Tibial nerve (tissue), 4 donors: ENCODE data around the gene SCN9A.

Source experiments
- EP300 ChIP-seq, 2 donors: sonication (generic); formaldehyde crosslinking; IDR thresholded peaks; one replicate each; pipeline ENCODE4 v1.6.1; 2017; ENCODE audit warnings: antibody characterized with exemption in 2 of 2, mild to moderate bottlenecking in 1 of 2
- POLR2A ChIP-seq, 2 donors: fragments of 450-650 bp; IDR thresholded peaks; one replicate each; pipeline ENCODE4 v1.6.1; 2017; ENCODE audit warnings: antibody characterized with exemption in 2 of 2, mild to moderate bottlenecking in 2 of 2, moderate library complexity in 2 of 2
- TF ChIP-seq, protein P1 (sequence below), 5 experiments: fragments of 200-600 bp in 3 of 5; fragments of 450-650 bp in 2 of 5; sonication (generic) in 3 of 5; IDR thresholded peaks; one replicate each; pipeline ENCODE4 v1.5.1; 2016 to 2019; ENCODE audit warnings: antibody characterized with exemption in 5 of 5, mild to moderate bottlenecking in 3 of 5, moderate library complexity in 2 of 5

DNA sequence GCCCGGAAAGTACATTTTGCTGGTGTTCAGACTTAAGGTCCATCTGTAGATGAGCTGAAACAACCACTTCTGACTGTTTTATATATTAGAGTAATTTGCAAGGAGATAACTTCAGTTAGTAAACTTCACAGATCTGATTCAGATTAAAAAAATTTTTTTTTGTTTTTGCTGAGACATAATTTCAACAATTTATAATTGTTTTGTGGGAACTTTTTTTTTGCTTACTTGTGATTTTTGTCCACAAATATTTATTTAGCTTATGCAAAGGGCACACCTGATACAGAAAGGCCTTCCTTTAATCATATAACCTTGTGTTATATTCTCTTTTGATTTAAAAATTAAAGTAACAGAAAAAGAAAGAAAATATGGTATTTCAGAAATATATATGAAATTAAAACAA is 9.6 kb upstream of the SCN9A start:
- TF ChIP-seq EP300 (IDR thresholded peaks at IDR 0.05) (no peak), POLR2A (IDR thresholded peaks at IDR 0.05) (no peak)
- TF ChIP-seq, protein P1, sequence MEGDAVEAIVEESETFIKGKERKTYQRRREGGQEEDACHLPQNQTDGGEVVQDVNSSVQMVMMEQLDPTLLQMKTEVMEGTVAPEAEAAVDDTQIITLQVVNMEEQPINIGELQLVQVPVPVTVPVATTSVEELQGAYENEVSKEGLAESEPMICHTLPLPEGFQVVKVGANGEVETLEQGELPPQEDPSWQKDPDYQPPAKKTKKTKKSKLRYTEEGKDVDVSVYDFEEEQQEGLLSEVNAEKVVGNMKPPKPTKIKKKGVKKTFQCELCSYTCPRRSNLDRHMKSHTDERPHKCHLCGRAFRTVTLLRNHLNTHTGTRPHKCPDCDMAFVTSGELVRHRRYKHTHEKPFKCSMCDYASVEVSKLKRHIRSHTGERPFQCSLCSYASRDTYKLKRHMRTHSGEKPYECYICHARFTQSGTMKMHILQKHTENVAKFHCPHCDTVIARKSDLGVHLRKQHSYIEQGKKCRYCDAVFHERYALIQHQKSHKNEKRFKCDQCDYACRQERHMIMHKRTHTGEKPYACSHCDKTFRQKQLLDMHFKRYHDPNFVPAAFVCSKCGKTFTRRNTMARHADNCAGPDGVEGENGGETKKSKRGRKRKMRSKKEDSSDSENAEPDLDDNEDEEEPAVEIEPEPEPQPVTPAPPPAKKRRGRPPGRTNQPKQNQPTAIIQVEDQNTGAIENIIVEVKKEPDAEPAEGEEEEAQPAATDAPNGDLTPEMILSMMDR (IDR thresholded peaks at IDR 0.05) = no peak
